OCI-LY7 (cell line): ENCODE measurements around the gene MTCP1. TPM values are rescaled to one million over a fixed set of nuclear protein-coding genes. Genes with fewer than 3 reads are reported as not detected.

Experiments used
- BruUV-seq: library from RNA; stranded (reverse); fragments of 400-500 nt; replicated peaks from 2 replicates; lab custom pipeline; 2021; lab: Mats Ljungman, UMichigan
- CTCF ChIA-PET: fragments of 300-600 bp; sonication (Branson Sonifier 250); formaldehyde crosslinking; loops from one replicate; lab custom pipeline; 2022; ENCODE audit warnings: antibody characterized with exemption; ENCODE audit not compliant: unreplicated experiment; lab: Charles Lee
- POLR2A ChIA-PET: fragments of 300-600 bp; sonication (Branson Sonifier 250); formaldehyde crosslinking; loops from one replicate; lab custom pipeline; 2022; ENCODE audit warnings: antibody characterized with exemption; lab: Charles Lee
- DNase-seq: peaks from one replicate; pipeline ENCODE4 v3.0.0-alpha.2; 2015; ENCODE audit warnings: low spot score
- H2AFZ ChIP-seq: fragments of 200-600 bp; sonication (generic), shearing (Covaris generic); 2 replicates; pipeline ENCODE4 v1.6.1; 2014; ENCODE audit warnings: mild to moderate bottlenecking, antibody characterized with exemption, low read length, moderate library complexity
- H3K27ac ChIP-seq: fragments of 200-600 bp; sonication (generic); 2 replicates; pipeline ENCODE4 v1.5.1; 2014; ENCODE audit warnings: mixed run types, low read depth, mild to moderate bottlenecking, moderate library complexity, low read length, inconsistent platforms; ENCODE audit not compliant: poor library complexity, severe bottlenecking
- H3K36me3 ChIP-seq: fragments of 200-600 bp; sonication (generic); 2 replicates; pipeline ENCODE4 v1.6.1; 2014; ENCODE audit warnings: mild to moderate bottlenecking, antibody characterized with exemption, low read length, moderate library complexity, mixed read lengths; ENCODE audit not compliant: insufficient read depth
- H3K4me1 ChIP-seq: fragments of 200-600 bp; sonication (generic); 2 replicates; pipeline ENCODE4 v1.5.1; 2014; ENCODE audit warnings: mild to moderate bottlenecking, low read length; ENCODE audit not compliant: insufficient read depth, poor library complexity, severe bottlenecking
- H3K4me2 ChIP-seq: fragments of 200-600 bp; sonication (generic); 2 replicates; pipeline ENCODE4 v1.6.1; 2014; ENCODE audit warnings: mild to moderate bottlenecking, low read length
- H3K4me3 ChIP-seq: fragments of 200-600 bp; sonication (generic); 2 replicates; pipeline ENCODE4 v1.5.1; 2014; ENCODE audit warnings: mild to moderate bottlenecking, low read depth, low read length; ENCODE audit not compliant: poor library complexity, severe bottlenecking
- H3K79me2 ChIP-seq: fragments of 200-600 bp; sonication (generic); 2 replicates; pipeline ENCODE4 v1.6.1; 2016; ENCODE audit warnings: low read depth, mild to moderate bottlenecking, low read length, moderate library complexity, mixed read lengths; ENCODE audit not compliant: insufficient read depth
- H3K9me2 ChIP-seq: fragments of 200-600 bp; sonication (generic); 2 replicates; pipeline ENCODE4 v1.6.1; 2016; ENCODE audit warnings: mild to moderate bottlenecking, low read length, mixed read lengths; ENCODE audit not compliant: insufficient read depth
- H3K9me3 ChIP-seq: fragments of 200-600 bp; sonication (generic); 2 replicates; pipeline ENCODE4 v1.6.1; 2014; ENCODE audit warnings: mild to moderate bottlenecking, mixed run types, low read length, mixed read lengths
- H4K20me1 ChIP-seq: fragments of 200-600 bp; sonication (generic); 2 replicates; pipeline ENCODE4 v1.6.1; 2014; ENCODE audit warnings: mild to moderate bottlenecking, antibody characterized with exemption, low read length, moderate library complexity, mixed read lengths; ENCODE audit not compliant: insufficient read depth
- EZH2phosphoT487 ChIP-seq: fragments of 200-600 bp; sonication (generic); IDR thresholded peaks from 2 replicates; pipeline ENCODE4 v1.6.1; 2018; ENCODE audit warnings: low read depth, borderline replicate concordance, mild to moderate bottlenecking, mixed run types, antibody characterized with exemption, low read length, moderate library complexity, mixed read lengths
- intact Hi-C: fragments of 100-400 bp; cut with micrococcal nuclease; formaldehyde crosslinking; loops from one replicate; pipeline ENCODE4 v1.10.0; 2022; ENCODE audit not compliant: unreplicated experiment
- total RNA-seq, 2 experiments: library from RNA; depleted of rRNA in 1 of 2; stranded (reverse); fragments of >200 nt in 1 of 2; shearing (Covaris generic) in 1 of 2; gene quantifications; 2 replicates each; pipeline ENCODE4 v1.2.3, GENCODE V29; 2014 to 2022
- TF ChIP-seq, protein P1 (sequence below): fragments of 200-600 bp; sonication (generic); conservative IDR thresholded peaks from 2 replicates; pipeline ENCODE4 v1.5.1; 2014; ENCODE audit warnings: mild to moderate bottlenecking, antibody characterized with exemption, low read length, moderate library complexity, mixed read lengths

The MTCP1 gene
- total RNA-seq, 2 experiments from 2014 or later, result 16.9 to 39.6 TPM

DNA sequence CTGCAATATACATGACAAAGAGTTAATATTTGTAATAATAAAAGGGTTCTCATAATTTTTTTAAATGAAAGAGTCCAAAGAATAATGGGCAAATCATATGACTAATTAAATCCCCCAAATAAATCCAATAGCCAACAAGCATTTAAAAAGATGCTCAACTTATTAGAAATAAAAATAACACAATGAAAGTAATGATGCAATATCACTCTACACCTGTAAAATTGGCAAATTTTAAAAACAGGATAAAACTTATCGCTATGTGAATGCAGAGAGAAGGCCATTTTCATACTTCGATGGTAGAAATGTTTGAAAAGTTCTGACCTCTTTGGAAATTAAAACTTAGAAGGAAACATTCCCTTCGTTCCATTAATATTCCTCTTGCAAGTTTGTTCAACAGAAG is 50.3 kb downstream of the MTCP1 start:
- DNase-seq, result no peak
- ChIA-PET POLR2A (no interaction called here), CTCF (no interaction called here)
- H3K4me3 ChIP-seq, result no peak overlapping the region
- no peaks in the 10 kb centered on the region for H3K9me2 ChIP-seq
- intact Hi-C loops, result no loop called here
- no peaks in the 10 kb centered on the region for H4K20me1 ChIP-seq
- H2AFZ ChIP-seq, result no peak overlapping the region
- no TSS peak for BruUV-seq
- H3K27ac ChIP-seq, result no peak overlapping the region
- H3K4me1 ChIP-seq, result no peaks in the 10 kb centered on the region
- H3K79me2 ChIP-seq, result no peaks in the 10 kb centered on the region
- no peaks in the 10 kb centered on the region for H3K36me3 ChIP-seq
- H3K4me2 ChIP-seq, result no peak overlapping the region
- no peaks in the 10 kb centered on the region for H3K9me3 ChIP-seq
- TF ChIP-seq, protein P1, sequence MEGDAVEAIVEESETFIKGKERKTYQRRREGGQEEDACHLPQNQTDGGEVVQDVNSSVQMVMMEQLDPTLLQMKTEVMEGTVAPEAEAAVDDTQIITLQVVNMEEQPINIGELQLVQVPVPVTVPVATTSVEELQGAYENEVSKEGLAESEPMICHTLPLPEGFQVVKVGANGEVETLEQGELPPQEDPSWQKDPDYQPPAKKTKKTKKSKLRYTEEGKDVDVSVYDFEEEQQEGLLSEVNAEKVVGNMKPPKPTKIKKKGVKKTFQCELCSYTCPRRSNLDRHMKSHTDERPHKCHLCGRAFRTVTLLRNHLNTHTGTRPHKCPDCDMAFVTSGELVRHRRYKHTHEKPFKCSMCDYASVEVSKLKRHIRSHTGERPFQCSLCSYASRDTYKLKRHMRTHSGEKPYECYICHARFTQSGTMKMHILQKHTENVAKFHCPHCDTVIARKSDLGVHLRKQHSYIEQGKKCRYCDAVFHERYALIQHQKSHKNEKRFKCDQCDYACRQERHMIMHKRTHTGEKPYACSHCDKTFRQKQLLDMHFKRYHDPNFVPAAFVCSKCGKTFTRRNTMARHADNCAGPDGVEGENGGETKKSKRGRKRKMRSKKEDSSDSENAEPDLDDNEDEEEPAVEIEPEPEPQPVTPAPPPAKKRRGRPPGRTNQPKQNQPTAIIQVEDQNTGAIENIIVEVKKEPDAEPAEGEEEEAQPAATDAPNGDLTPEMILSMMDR, result no peak
- TF ChIP-seq EZH2phosphoT487, result no peak

Other genes starting within 250 kb of the MTCP1 start
- not detected in 2 replicates for gene SMIM9, start 236.5 kb downstream of the MTCP1 start, total RNA-seq (2014; rRNA removed; shearing (Covaris generic))
- not detected in 2 replicates for gene SMIM9, start 236.5 kb downstream of the MTCP1 start, total RNA-seq (2022)
- 6.3 and 14.1 TPM in 2 replicates for gene F8A1, start 184.8 kb downstream of the MTCP1 start, total RNA-seq (2014; rRNA removed; shearing (Covaris generic))
- gene F8A1, start 184.8 kb downstream of the MTCP1 start, total RNA-seq (2022), result 40.8 and 42.4 TPM in 2 replicates
- 0.47 and 0.95 TPM in 2 replicates for gene F8, start 48.4 kb downstream of the MTCP1 start, total RNA-seq (2014; rRNA removed; shearing (Covaris generic))
- gene F8, start 48.4 kb downstream of the MTCP1 start, total RNA-seq (2022), result 1.7 and 2.1 TPM in 2 replicates
- gene FUNDC2, start 44.3 kb downstream of the MTCP1 start, total RNA-seq (2014; rRNA removed; shearing (Covaris generic)), result 37.2 and 57.5 TPM in 2 replicates
- 45.3 and 50.0 TPM in 2 replicates for gene FUNDC2, start 44.3 kb downstream of the MTCP1 start, total RNA-seq (2022)
- 23.9 and 30.6 TPM in 2 replicates for gene CMC4, start within 50 bp of the MTCP1 start, total RNA-seq (2014; rRNA removed; shearing (Covaris generic))
- 12.2 and 14.3 TPM in 2 replicates for gene CMC4, start within 50 bp of the MTCP1 start, total RNA-seq (2022)
- 11.9 and 12.1 TPM in 2 replicates for gene BRCC3, start 372 bp upstream of the MTCP1 start, total RNA-seq (2014; rRNA removed; shearing (Covaris generic))
- 23.5 and 25.8 TPM in 2 replicates for gene BRCC3, start 372 bp upstream of the MTCP1 start, total RNA-seq (2022)
- 42.9 and 45.5 TPM in 2 replicates for gene VBP1, start 145.3 kb upstream of the MTCP1 start, total RNA-seq (2014; rRNA removed; shearing (Covaris generic))
- 58.5 and 63.4 TPM in 2 replicates for gene VBP1, start 145.3 kb upstream of the MTCP1 start, total RNA-seq (2022)
- 6.6 and 7.2 TPM in 2 replicates for gene RAB39B, start 193.4 kb upstream of the MTCP1 start, total RNA-seq (2014; rRNA removed; shearing (Covaris generic))
- 13.4 and 14.3 TPM in 2 replicates for gene RAB39B, start 193.4 kb upstream of the MTCP1 start, total RNA-seq (2022)